ENCODE data around the gene COL15A1. TPM values are rescaled to one million over a fixed set of nuclear protein-coding genes. Genes with fewer than 3 reads are reported as not detected.

The COL15A1 gene
- total RNA-seq, 2 experiments from 2014 or later, result 0.30 to 0.33 TPM

DNA sequence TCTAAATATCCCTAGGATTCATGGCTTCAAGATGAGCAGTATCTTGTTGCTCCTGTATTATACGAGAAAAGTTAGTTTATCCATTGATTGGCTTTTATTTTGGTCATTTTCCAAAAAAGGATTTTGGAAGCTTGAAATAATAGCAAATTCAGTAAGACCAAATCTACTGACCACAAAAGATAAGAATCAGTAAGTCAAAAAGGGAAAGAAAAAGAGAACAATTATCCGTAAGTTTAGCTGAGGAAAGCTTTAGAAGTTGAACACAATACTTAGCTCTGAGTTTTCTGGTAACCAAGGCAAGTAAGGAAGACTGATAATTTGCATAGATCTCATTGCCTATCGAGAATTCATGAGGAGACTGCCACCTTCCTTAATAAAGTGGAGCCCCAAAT is 170.3 kb downstream of the COL15A1 start:
- no peak for DNase-seq
- Mint-ChIP-seq H3K9me3 (no peaks in the 10 kb centered on the region), H3K27ac (no peak overlapping the region), H3K27me3 (no peaks in the 10 kb centered on the region), H3K36me3 (ENCODE audit: low read depth) (peaks cover 43% of the 10 kb centered on the region), H3K4me3 (no peak overlapping the region), H3K4me1 (peaks cover 74% of the 10 kb centered on the region)
- CTCF ChIA-PET, result interaction anchor here (1.4 to 2.6 kb wide), 6 partner anchors 10 to 115 kb away, joined by 3 to 15 read pairs (median 6); partner anchors contain the start of gene TGFBR1
- POLR2A ChIA-PET, result interaction anchor here (0.6 to 3.0 kb wide), 8 partner anchors 8 to 56 kb away, joined by 3 to 23 read pairs (median 6); partner anchors contain the start of gene TGFBR1

DNA sequence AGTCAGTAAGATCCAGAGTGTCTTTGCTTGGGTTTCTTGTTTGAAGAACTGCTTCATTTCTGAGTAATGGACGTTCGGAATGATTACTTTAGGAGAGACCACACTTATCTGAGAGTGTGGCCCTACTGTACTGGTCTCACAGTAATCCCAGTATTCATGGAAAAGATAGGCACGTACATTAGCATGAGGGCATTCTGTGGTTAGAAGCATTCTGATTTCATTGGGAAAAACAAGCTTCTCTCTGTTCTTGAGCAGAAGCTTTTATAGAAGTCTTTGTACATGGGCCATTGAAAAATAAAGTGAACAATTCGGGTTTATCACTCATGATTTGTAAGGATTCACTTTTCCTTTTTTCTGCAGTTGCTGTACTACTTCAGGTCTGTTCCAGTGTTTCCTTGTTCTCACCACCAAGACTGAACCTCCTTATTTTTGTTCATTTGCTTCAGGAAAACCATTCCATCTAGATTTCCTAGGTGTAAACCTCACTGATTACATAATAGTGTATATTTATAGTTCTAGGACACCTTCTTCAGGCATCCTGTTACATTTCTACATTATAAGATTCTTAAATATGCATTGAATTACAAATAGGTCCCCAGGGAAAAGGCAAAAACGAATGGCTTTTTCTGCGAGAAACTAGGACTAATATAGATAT is 171.3 kb downstream of the COL15A1 start:
- no peak for DNase-seq
- Mint-ChIP-seq H3K9me3 (no peaks in the 10 kb centered on the region), H3K4me1 (peaks cover 74% of the 10 kb centered on the region), H3K27ac (no peak overlapping the region), H3K27me3 (no peaks in the 10 kb centered on the region), H3K36me3 (ENCODE audit: low read depth) (peaks cover 37% of the 10 kb centered on the region), H3K4me3 (no peak overlapping the region)
- ChIA-PET CTCF (interaction anchor here (1.1 to 1.8 kb wide), 3 partner anchors 9 to 114 kb away, joined by 3 to 6 read pairs (median 5); no protein-coding TSS in a partner anchor), POLR2A (interaction anchor here (1.4 to 3.0 kb wide), 2 partner anchors 11 to 12 kb away, joined by 3 to 23 read pairs; partner anchors contain the start of gene TGFBR1)

DNA sequence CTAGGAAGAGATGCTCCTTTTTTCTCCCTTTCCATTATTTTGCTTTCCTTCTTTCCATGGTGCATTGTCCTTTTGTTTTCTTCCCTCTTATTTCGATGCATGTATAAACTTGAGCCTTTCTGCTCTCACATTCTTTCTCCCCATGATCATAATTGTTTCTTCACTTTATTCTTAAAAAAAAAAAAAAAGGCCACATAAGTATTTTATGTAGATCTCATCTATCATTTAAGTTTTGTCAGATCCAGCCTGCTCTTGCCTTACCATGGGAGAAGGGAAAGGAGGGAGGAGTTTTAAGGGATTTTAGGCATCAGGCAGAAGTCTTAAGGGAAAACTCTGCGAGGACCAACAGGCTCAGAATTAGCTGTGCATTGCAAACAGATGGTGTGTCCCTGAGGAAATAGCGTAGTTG is 172.3 kb downstream of the COL15A1 start:
- no peak for DNase-seq
- Mint-ChIP-seq H3K27me3 (no peaks in the 10 kb centered on the region), H3K36me3 (ENCODE audit: low read depth) (peaks cover 36% of the 10 kb centered on the region), H3K27ac (no peak overlapping the region), H3K4me1 (peaks cover 76% of the 10 kb centered on the region), H3K4me3 (no peak overlapping the region), H3K9me3 (no peaks in the 10 kb centered on the region)
- ChIA-PET CTCF (no interaction called here), POLR2A (interaction anchor here (0.8 to 1.2 kb wide), 4 partner anchors 9 to 61 kb away, joined by 3 to 7 read pairs (median 6); partner anchors contain the start of gene TGFBR1)

DNA sequence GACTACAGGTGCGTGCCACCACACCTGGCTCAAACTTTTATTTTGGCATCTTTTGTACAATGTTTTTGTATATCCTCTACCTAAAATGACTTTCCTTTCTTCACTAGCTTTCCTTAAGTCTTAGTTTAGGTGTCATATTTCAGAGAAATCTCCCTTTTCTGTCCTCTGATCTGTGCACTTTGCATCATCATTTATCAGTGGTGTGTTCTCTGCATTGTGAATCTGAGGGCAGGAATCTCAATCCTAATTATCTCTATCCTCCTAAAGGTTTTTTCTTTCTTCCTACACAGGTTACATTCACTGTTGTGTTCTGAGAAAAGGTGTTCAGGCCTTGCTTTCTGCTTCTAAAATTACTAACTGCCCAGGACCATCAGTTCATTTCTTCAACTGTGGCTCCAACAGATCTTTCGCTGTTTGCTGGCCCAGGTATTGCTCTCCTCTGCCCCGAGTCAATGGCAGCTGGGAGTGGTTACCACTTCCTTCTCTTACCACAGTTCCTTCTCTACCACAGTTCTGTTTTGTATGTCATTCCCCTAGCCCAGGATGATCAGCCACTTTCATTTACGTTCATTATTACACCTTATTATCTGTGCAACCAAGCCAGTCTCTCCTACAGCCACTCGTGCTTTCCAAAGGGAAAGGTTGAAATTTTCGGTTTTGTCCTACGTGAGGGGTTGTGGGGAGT is 175.2 kb downstream of the COL15A1 start:
- CTCF ChIA-PET, result interaction anchor here (0.8 to 3.6 kb wide), 12 partner anchors 13 to 120 kb away, joined by 3 to 23 read pairs (median 4); partner anchors contain the start of gene TGFBR1
- H3K36me3 Mint-ChIP-seq (ENCODE audit: low read depth), result peaks cover 40% of the 10 kb centered on the region
- POLR2A ChIA-PET, result interaction anchor here (0.9 to 4.0 kb wide), 11 partner anchors 9 to 67 kb away, joined by 3 to 23 read pairs (median 5); partner anchors contain the start of gene TGFBR1

DNA sequence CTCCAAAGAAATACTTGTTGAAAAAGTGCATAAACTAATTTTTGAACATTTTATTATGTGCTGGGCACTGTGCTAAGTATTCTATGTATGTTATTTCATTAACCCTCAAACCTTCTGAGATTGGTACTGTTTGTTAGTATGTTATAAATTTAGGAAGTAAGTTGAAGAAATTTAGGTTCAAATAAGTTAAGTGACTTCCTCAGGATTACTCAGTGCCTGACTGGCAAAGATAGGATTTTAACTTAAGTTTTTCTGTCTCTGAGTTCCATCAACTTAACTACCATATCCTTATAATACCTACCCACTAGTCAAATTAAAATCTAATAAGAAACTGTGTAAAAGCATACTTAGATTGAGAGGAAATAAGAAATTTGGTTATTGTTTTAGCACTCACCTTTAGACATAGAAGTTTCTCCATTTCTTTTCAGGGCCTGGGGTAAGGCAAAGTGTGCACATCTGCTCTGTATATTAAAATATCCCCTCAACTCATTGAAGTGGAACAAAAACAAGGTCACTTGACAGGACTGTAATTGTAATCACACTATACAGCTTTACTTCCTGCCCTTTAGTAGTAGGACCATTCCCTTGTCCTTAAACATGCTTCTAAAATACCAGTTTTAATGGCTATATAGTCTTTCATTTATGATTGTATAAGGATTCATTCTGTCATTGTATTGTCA is 176.4 kb downstream of the COL15A1 start:
- CTCF ChIA-PET, result interaction anchor here (0.8 to 3.6 kb wide), 8 partner anchors 13 to 119 kb away, joined by 3 to 23 read pairs (median 4); partner anchors contain the start of gene TGFBR1

More for the DNA sequence above, 175.2 kb downstream of the COL15A1 start:
- Mint-ChIP-seq H3K27me3 (no peaks in the 10 kb centered on the region), H3K4me1 (peaks cover 66% of the 10 kb centered on the region), H3K4me3 (peak overlapping the region; percentile 62), H3K27ac (peak overlapping the region; percentile 91), H3K9me3 (no peaks in the 10 kb centered on the region)
- peak; percentile 74 for DNase-seq

More for the DNA sequence above, 176.4 kb downstream of the COL15A1 start:
- Mint-ChIP-seq H3K4me1 (peaks cover 57% of the 10 kb centered on the region), H3K27me3 (no peaks in the 10 kb centered on the region), H3K36me3 (ENCODE audit: low read depth) (peaks cover 48% of the 10 kb centered on the region), H3K9me3 (no peaks in the 10 kb centered on the region), H3K27ac (no peak overlapping the region), H3K4me3 (no peak overlapping the region)
- DNase-seq, result no peak
- POLR2A ChIA-PET, result interaction anchor here (0.9 to 4.0 kb wide), 10 partner anchors 10 to 68 kb away, joined by 3 to 23 read pairs (median 5); partner anchors contain the start of gene TGFBR1

Other genes with a start within 250 kb of the COL15A1 start
- gene GABBR2, start 235.0 kb upstream of the COL15A1 start, total RNA-seq, result not detected
- gene ANKS6, start 147.4 kb upstream of the COL15A1 start, total RNA-seq, result 1 to 10 TPM; 2.7 to 4.7 TPM
- 1 to 10 TPM; 2.0 to 2.2 TPM for gene GALNT12, start 136.2 kb upstream of the COL15A1 start, total RNA-seq
- 10 to 100 TPM; 57.4 to 58.5 TPM for gene TGFBR1, start 161.2 kb downstream of the COL15A1 start, total RNA-seq